WTC11 (cell line): ENCODE measurements around the gene VWDE. TPM values are rescaled to one million over a fixed set of nuclear protein-coding genes. Genes with fewer than 3 reads are reported as not detected.

Experiments used
- ATAC-seq: fragments of 200-7000 bp; cut with Tn5 transposase; 2 replicates; pipeline ENCODE4 v1.10.0; 2021; ENCODE audit warnings: mild to moderate bottlenecking, moderate library complexity
- Bru-seq: library from RNA; stranded (reverse); fragments of 400-500 nt; gene quantifications from one replicate; lab custom pipeline; 2021; lab: Mats Ljungman, UMichigan
- CTCF ChIA-PET: fragments of 300-600 bp; sonication (Branson Sonifier 250); formaldehyde crosslinking; loops from one replicate; lab custom pipeline; 2021; ENCODE audit warnings: antibody characterized with exemption; lab: Charles Lee
- POLR2A ChIA-PET: fragments of 350-600 bp; sonication (Branson Sonifier 250); formaldehyde crosslinking; loops from one replicate; lab custom pipeline; 2021; ENCODE audit warnings: antibody characterized with exemption; lab: Charles Lee
- DNase-seq: peaks from one replicate; pipeline ENCODE4 v3.0.0; 2021; ENCODE audit warnings: low spot score
- H3K27ac Mint-ChIP-seq: 2 replicates; pipeline ENCODE4 v1.8.0; 2021; ENCODE audit warnings: mixed read lengths
- H3K27me3 Mint-ChIP-seq: 2 replicates; pipeline ENCODE4 v1.8.0; 2021; ENCODE audit warnings: low read depth, mild to moderate bottlenecking, moderate library complexity, mixed read lengths
- H3K36me3 Mint-ChIP-seq: 2 replicates; pipeline ENCODE4 v1.8.0; 2021; ENCODE audit warnings: mixed read lengths
- H3K4me1 Mint-ChIP-seq: 2 replicates; pipeline ENCODE4 v1.8.0; 2022; ENCODE audit warnings: mixed read lengths
- H3K4me3 Mint-ChIP-seq: 2 replicates; pipeline ENCODE4 v1.8.0; 2021; ENCODE audit warnings: mild to moderate bottlenecking, moderate library complexity, mixed read lengths
- H3K9me3 Mint-ChIP-seq: 2 replicates; pipeline ENCODE4 v1.8.0; 2021; ENCODE audit warnings: mixed read lengths
- AR ChIP-seq: fragments of 250-450 bp; sonication (Bioruptor Pico); IDR thresholded peaks from 2 replicates; pipeline ENCODE4 v1.9.0; 2021; ENCODE audit warnings: mild to moderate bottlenecking
- CREM ChIP-seq: sonication (generic); formaldehyde crosslinking; IDR thresholded peaks from 2 replicates; pipeline ENCODE4 v1.8.1; 2022; ENCODE audit warnings: mild to moderate bottlenecking, missing genetic modification reagents, moderate library complexity
- E2F5 ChIP-seq: sonication (generic); formaldehyde crosslinking; IDR thresholded peaks from 2 replicates; pipeline ENCODE4 v1.8.1; 2022; ENCODE audit warnings: mild to moderate bottlenecking, moderate library complexity, missing genetic modification reagents
- EMX1 ChIP-seq: fragments of 250-450 bp; sonication (Bioruptor Pico); IDR thresholded peaks from 2 replicates; pipeline ENCODE4 v1.8.0; 2021; ENCODE audit warnings: mild to moderate bottlenecking
- ETV6 ChIP-seq: sonication (generic); formaldehyde crosslinking; IDR thresholded peaks from 2 replicates; pipeline ENCODE4 v1.8.1; 2022; ENCODE audit warnings: mild to moderate bottlenecking, missing genetic modification reagents
- FOXJ3 ChIP-seq: sonication (generic); formaldehyde crosslinking; IDR thresholded peaks from 2 replicates; pipeline ENCODE4 v1.9.0; 2021; ENCODE audit warnings: missing genetic modification reagents, mild to moderate bottlenecking, borderline replicate concordance
- IRF1 ChIP-seq: sonication (generic); formaldehyde crosslinking; IDR thresholded peaks from 2 replicates; pipeline ENCODE4 v1.8.0; 2023; ENCODE audit warnings: missing genetic modification reagents
- MLX ChIP-seq: sonication (generic); formaldehyde crosslinking; IDR thresholded peaks from 2 replicates; pipeline ENCODE4 v1.8.1; 2023; ENCODE audit warnings: mild to moderate bottlenecking, missing genetic modification reagents, moderate library complexity
- NR1H2 ChIP-seq: sonication (generic); formaldehyde crosslinking; IDR thresholded peaks from 2 replicates; pipeline ENCODE4 v1.9.0; 2021; ENCODE audit warnings: mild to moderate bottlenecking, moderate library complexity, missing genetic modification reagents
- PREB ChIP-seq: sonication (generic); formaldehyde crosslinking; IDR thresholded peaks from 2 replicates; pipeline ENCODE4 v1.8.1; 2022; ENCODE audit warnings: mild to moderate bottlenecking, missing genetic modification reagents, moderate library complexity, borderline replicate concordance
- RELA ChIP-seq: sonication (generic); formaldehyde crosslinking; IDR thresholded peaks from 2 replicates; pipeline ENCODE4 v1.8.1; 2022; ENCODE audit warnings: missing genetic modification reagents, mild to moderate bottlenecking, borderline replicate concordance
- SP1 ChIP-seq: sonication (generic); formaldehyde crosslinking; conservative IDR thresholded peaks from 2 replicates; pipeline ENCODE4 v1.8.1; 2022; ENCODE audit warnings: missing genetic modification reagents
- TCF7 ChIP-seq: sonication (generic); formaldehyde crosslinking; IDR thresholded peaks from 2 replicates; pipeline ENCODE4 v1.8.0; 2022; ENCODE audit warnings: mild to moderate bottlenecking, low read depth, missing genetic modification reagents, moderate library complexity
- USF1 ChIP-seq: sonication (generic); formaldehyde crosslinking; IDR thresholded peaks from 2 replicates; pipeline ENCODE4 v1.8.0; 2022; ENCODE audit warnings: mild to moderate bottlenecking, missing genetic modification reagents
- ZNF138 ChIP-seq: sonication (generic); formaldehyde crosslinking; conservative IDR thresholded peaks from 2 replicates; pipeline ENCODE4 v1.8.1; 2022; ENCODE audit warnings: mild to moderate bottlenecking, moderate library complexity, missing genetic modification reagents
- ZNF219 ChIP-seq: sonication (generic); formaldehyde crosslinking; IDR thresholded peaks from 2 replicates; pipeline ENCODE4 v1.8.0; 2023; ENCODE audit warnings: missing genetic modification reagents, mild to moderate bottlenecking, borderline replicate concordance
- ZNF317 ChIP-seq: sonication (generic); formaldehyde crosslinking; IDR thresholded peaks from 2 replicates; pipeline ENCODE4 v1.8.1; 2023; ENCODE audit warnings: low read depth, mild to moderate bottlenecking, moderate library complexity, missing genetic modification reagents, borderline replicate concordance
- ZNF416 ChIP-seq: fragments of 250-450 bp; sonication (Bioruptor Pico); IDR thresholded peaks from 2 replicates; pipeline ENCODE4 v1.9.0; 2021; ENCODE audit warnings: mild to moderate bottlenecking, inconsistent platforms
- ZNF425 ChIP-seq: fragments of 250-450 bp; sonication (Bioruptor Pico); conservative IDR thresholded peaks from 2 replicates; pipeline ENCODE4 v1.9.0; 2021; ENCODE audit warnings: mild to moderate bottlenecking
- ZNF532 ChIP-seq: fragments of 250-450 bp; sonication (Bioruptor Pico); IDR thresholded peaks from 2 replicates; pipeline ENCODE4 v1.9.0; 2021; ENCODE audit warnings: mild to moderate bottlenecking, borderline replicate concordance
- long read RNA-seq, 3 experiments: library from RNA in 1 of 3; library from capped mRNA in 1 of 3; library from polyadenylated mRNA in 1 of 3; unstranded in 2 of 3; stranded (forward) in 1 of 3; transcript quantifications; one replicate each; pipeline ENCODE4 v2.0.0, GENCODE V29; 2021
- total RNA-seq: library from RNA; stranded (reverse); gene quantifications from 3 replicates; pipeline ENCODE4 v1.2.3, GENCODE V29; 2021

Gene VWDE
- total RNA-seq (21.0 to 25.1 TPM (median 23.1 TPM) in 3 replicates), Bru-seq, nascent RNA (percentile 93 among the genes with signal in this experiment)
- long read RNA-seq, experiment 1, transcript VWDE-204 (2 exons, 573 nt): major isoform, 5 of 42 reads
- long read RNA-seq, experiment 1, partial matches to known transcripts: 11 of 42 reads
- long read RNA-seq, experiment 1, other reads (novel, unspliced or antisense): 26 of 42 reads
- long read RNA-seq, experiment 2, partial matches to known transcripts: 3 of 9 reads
- long read RNA-seq, experiment 2, other reads (novel, unspliced or antisense): 6 of 9 reads
- long read RNA-seq, experiment 3, partial matches to known transcripts: 0 of 1 reads
- long read RNA-seq, experiment 3, other reads (novel, unspliced or antisense): 1 of 1 reads

- CTCF ChIA-PET: interaction anchor here (0.5 to 1.6 kb wide), 6 partner anchors 15 to 86 kb away, joined by 3 to 7 read pairs (median 3); no protein-coding TSS in a partner anchor
- peaks cover 38% of the 10 kb centered on the region for H3K4me1 Mint-ChIP-seq
- peaks cover 15% of the 10 kb centered on the region for H3K36me3 Mint-ChIP-seq
- peak within 1 kb of the TSS; percentile 97 for H3K27ac Mint-ChIP-seq
- peaks cover 8% of the 10 kb centered on the region for H3K27me3 Mint-ChIP-seq
- H3K9me3 Mint-ChIP-seq: peaks cover 16% of the 10 kb centered on the region
- POLR2A ChIA-PET: interaction anchor here (1.2 to 2.6 kb wide), 3 partner anchors 12 to 193 kb away, joined by 4 to 10 read pairs (median 6); partner anchors contain the start of gene TMEM106B
- peak; percentile 93 for ATAC-seq
- peak; percentile 79 for DNase-seq
- peak within 1 kb of the TSS; percentile 98 for H3K4me3 Mint-ChIP-seq
- TF ChIP-seq E2F5 (CRISPR knock-in tag) (no peak), EMX1 (no peak), ZNF138 (CRISPR knock-in tag) (no peak), CREM (CRISPR knock-in tag) (no peak), PREB (no peak), ETV6 (CRISPR knock-in tag) (no peak), ZNF317 (CRISPR knock-in tag) (no peak), NR1H2 (CRISPR knock-in tag) (no peak), ZNF219 (CRISPR knock-in tag) (peak; percentile 86; the same call in 1 of the 2 replicates), IRF1 (CRISPR knock-in tag) (no peak), FOXJ3 (CRISPR knock-in tag) (no peak), ZNF425 (CRISPR knock-in tag) (no peak), SP1 (CRISPR knock-in tag) (peak; percentile 59), USF1 (no peak; the same call in 1 of the 2 replicates), TCF7 (CRISPR knock-in tag) (no peak), MLX (no peak), AR (CRISPR knock-in tag) (no peak), ZNF416 (no peak), RELA (CRISPR knock-in tag) (peak; percentile 51), ZNF532 (no peak)
Observed at GRCh38 chr7:12403287-12404181, at the start of gene VWDE. TSS of gene VWDE (minus strand) at chr7:12403865. CDS start at chr7:12403716, 149 bp downstream.
